Suppressor macrophage (primary cell): ENCODE data around the gene EEF1AKMT3.
"Not testable (repeated sequence)": the region's sequence is repeated elsewhere in the genome, so short reads cannot be mapped to it uniquely, and the experiment has no call there.

Source experiments
- DNase-seq, 4 experiments: peaks; one replicate each; pipeline ENCODE4 v3.0.0-alpha.2; 2020 to 2022

The EEF1AKMT3 gene

DNA sequence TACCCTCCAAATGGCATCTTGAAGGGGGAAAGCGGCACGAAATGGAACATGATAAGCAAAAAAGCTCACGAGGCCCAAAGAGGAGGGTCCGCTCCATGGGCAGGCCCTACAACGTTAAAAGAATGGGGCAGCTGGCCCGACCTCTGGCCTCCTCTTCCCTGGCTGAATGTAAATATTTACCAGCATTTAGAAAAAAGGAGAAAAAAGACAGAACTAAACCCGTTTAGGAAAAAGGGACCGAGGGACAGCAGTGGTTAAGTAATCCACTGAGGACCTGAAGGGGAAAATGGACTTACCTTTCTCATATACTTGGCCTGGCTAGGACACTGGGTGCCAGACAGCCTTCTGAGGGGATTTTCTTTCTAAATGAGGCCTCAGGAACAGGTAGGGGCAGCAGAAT, 47.7 kb downstream of the EEF1AKMT3 start:
- DNase-seq = not testable (repeated sequence)

DNA sequence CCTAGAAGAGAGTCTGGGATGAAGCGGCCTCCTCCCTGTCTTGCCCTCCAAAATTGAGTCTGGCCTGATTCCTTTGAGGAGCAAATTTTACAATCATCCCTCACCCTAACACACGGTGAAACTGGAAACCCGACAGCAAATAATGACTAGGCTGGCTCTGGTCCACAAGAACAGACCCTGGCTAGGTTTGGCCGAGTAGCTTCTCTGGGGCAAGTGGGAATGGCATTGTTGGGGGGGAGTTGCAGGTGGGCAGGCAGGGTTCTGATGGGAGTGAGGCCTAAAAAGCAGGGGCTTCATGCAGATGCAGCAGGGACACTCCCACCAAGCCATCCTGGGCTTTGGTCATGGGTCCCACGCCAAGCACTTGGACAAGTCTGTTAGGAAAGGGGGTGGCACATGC, 48.6 kb downstream of the EEF1AKMT3 start:
- not testable (repeated sequence) for DNase-seq

DNA sequence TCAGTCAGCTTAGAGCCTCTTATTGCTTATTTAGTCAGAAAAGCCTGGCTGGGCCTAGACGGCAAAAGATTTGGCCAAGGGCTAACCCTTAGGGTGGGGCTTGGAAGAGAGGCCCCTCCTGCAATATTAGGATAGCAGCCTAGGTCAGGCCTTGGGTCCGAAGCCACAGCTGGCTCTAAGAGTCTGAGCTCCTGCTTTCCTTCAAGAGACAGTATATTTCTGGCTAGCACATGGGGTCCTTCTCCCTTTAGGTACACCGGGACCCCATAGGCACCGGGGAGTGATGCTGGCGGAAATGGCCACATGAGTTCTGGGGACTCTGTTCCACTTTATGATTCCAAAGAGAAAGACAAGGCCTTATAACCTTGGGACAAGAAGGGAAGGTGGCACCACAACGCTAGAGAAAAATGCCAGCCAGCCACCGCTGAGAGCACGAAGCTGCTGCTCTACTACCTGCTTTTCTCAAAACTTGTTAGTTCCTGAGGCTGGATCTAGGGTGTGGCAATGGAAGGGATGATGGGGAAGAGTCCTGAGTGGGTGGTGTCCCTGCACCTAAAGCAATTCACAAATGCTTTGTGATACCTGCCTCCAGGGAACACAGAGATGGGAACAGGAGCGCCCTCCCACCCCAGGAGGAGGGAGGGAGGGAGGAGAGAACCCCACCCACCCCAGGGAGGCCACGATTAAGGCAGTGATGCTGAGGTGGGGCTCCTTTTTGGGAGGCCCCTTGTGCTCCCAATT, 49.2 kb downstream of the EEF1AKMT3 start:
- DNase-seq = no peak

DNA sequence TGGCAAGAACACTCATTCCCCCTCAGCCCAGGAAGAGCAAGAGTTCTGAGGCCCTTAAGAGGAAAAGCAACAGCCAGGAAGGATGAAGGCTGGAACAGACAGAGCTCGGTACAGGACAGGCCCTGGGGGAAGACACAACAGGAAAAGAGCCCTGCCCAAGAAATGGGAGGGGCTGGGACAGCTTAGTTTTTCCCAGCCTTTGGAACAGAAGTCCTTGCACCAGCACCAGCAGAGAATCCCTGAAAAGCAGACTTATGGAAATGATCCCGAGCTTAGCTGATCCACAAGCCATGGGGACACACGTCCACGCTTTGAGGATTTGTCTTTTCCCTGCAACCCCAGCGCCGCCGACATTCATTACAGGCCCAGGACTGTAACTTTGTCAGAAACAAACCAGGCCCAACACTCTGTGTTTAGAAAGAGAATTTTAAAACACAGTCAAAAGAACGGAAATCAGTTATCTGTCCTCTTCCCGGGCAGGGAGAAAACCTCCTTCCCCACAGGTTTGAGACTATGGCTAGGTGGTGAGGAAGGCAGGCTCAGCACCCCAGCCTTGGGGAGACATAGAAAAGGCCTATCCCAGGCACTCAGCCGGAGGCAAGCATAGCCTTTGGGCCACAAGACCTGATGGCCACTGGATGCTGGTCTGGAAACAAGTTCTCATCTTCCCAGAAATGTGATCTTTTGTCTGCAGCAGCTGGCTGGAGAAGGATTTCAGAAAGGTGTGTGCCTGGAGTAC, 50.1 kb downstream of the EEF1AKMT3 start:
- DNase-seq = no peak

DNA sequence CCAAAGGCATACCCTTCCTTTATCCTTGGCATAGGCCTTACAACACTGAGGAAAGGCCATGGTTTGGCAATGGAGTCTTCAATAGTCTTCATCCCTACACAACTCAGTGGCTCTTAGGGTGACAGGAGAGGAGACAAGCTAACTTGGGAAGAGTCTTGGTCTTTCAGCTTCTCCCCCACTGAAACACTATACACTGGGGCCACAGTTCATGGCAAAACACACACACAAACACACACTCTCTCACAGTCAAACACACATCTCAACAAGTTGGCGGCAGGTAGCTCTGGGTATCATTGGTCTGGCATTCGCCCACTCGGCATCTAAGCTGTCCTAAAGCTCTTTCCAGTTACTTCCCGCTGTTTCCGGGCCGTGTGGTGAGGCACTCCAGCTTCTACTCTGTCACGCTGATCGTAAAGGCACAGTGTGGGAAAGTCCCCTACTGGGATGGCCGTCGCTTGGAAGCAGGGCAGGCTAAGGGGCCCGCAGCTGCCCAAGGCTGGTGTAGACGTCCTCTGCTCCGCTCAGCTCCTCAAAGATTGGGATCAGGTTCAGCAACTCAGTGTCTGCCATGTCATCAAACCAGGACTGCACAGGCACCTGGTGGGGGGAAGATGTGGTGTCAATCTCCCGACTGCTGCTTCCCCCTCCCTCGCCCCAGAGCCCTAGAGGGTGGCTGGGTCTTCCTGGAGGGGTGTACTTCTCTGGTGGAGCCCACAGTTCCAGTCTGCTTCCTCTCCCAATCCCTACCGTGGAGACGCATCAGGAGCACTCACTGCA, 50.9 kb downstream of the EEF1AKMT3 start:
- DNase-seq = no peak

DNA sequence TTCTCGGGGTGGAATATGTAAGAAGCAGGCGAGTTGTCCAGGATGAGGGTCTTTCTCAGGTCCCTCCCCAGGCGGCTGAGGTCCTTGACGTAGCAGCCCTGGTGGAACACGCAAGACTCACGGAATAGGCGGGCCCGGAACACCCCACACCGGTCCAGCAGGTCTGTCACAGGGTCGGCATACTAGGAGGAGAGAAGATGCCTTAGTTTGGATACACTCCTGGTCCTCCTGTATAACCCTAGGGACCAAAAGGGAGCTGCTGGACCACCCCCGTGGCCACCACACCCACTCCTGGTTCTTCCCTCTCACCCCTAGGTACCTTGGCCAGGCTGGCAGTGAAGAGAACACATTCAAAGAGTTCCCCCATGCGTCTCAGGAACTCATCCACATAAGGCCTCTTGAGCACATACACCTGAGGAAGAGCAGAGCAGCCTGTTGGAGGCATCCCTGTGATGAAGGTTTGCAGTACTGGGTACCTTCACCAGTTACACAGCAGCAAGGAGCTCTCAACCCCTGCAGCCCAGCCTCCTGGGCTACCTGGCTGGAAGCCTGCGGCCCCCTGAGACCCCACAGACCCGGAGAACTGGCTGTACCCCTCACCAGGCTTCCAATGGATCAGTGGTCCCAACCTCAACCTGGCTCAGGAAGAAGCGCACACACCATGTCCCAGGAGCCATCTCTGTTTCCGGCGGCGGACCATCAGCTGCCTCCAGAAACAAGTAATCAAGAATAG, 51.7 kb downstream of the EEF1AKMT3 start:
- no peak for DNase-seq

DNA sequence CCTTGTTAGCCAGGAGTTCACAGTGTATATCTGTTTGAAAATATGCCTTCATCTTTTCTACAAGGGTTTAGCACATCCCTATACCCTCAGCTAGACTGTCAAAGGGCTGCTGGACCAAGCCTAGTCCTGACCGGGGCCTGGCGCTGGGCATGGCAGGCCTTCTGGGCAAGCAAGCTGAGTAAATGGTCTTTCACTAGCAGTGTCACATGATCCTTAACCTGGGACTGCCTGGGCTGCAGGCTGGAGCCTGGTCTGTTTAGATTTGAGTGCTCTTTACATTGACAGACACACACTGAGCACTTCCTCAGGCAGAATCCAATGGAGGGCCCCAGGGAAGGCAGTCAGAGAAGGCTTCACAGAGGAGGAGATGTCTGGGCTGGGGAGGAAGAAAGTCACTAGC, 53.0 kb downstream of the EEF1AKMT3 start:
- no peak for DNase-seq

DNA sequence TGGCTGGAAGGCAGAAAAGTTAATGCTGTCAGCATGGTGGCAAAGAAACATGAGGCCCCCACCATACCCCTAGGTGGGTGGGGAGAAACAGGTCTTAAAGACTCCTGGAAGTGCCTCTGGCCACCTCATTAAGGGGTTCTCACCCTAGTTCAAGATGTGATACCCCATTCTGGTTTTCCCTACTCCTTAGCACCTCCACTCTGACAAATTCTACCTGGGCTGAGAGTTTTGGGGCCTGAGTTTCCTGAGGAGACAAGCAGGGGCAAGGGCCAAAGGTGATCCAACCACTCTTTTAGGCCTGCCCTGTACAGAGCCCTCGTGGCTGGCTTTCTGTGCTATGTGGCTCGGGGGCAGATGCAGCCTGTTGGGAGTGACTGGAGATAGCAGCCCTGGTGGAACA, 54.0 kb downstream of the EEF1AKMT3 start:
- no peak for DNase-seq

DNA sequence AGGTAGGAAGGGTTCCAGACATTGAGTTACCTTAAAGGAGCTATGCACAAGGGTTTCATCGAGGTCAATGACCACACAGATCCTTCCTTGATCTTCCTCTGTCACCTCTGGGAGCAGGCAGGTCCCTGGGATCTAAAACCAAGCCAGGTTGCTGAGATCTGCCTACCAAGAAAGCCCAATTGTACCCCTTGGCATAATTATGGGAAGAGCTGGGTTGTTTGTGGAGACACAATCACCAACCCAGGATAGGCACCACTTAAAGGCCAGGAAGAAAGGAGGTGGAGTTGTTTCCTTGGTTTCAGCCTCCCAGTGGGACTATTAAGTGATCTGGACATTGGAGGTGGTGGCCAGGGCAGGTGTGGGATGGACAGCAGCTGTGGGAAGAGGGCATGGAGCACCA, 54.6 kb downstream of the EEF1AKMT3 start:
- no peak for DNase-seq

DNA sequence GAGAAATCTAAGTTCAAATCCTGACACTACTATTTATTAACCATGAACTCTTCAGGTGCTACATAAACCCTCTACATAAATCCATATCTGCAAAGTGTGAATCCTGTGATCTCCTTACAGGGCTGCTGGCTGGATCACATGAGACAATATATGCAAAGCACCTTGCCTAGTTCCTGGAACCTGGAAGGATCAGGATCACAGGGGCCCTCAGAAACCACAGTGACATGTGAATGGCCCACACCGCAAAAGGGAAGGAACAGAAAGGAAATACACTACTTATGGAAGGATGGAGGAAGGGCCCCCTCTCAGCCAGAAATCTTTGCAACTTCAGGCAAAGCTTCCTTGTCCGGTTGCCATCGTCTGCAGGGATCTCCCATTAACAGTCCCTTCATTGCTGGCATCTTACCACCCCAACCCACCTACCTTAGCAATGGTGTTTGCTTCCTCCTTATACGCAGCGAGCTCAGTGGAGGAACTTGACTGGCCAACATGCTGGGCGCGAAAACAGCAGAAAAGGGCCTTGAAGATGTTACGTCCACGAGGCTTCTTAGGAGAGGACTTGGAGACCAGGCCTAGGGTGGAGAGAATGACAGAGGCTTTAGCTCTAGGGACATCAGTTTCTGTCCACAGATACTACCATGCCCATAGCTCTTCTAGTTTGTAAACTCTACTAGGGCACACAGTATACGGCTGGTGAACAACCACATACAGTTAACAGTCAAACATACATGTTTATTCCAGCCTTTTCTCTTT, 56.8 kb downstream of the EEF1AKMT3 start:
- peak in 3 of 4 experiments; percentile 25 to 46 (median 28) for DNase-seq

DNA sequence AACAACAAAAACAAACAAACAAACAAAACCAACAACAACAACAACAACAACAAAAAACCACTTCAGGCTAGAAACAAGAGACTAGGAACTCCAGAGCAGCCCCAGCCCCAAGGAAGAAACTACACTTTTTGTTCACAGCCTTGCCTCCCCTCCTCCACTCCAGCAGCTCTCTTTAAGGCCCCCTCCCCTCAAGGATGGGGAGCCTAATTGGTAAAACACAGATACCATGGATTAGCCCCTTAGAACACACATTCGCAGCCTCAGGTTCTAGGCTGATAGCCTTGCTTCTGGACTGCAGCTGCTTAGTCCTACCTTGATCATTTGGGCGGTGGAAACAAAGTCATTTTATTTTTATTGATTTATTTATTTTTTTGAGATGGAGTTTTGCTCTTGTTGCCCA, 58.0 kb downstream of the EEF1AKMT3 start:
- DNase-seq = no peak
